PC-9 (cell line): Measurements from ENCODE around the gene IL10RB.

ENCODE experiments used
- EZH2 ChIP-seq: fragments of 200-600 bp; sonication (generic); IDR thresholded peaks from 2 replicates; pipeline ENCODE4 v1.8.0; 2017; ENCODE audit warnings: antibody characterized with exemption, low read depth
- TF ChIP-seq, protein P1 (sequence below): fragments of 200-600 bp; sonication (generic); conservative IDR thresholded peaks from 2 replicates; pipeline ENCODE4 v1.6.1; 2017; ENCODE audit warnings: mixed run types, antibody characterized with exemption, mild to moderate bottlenecking, moderate library complexity

DNA sequence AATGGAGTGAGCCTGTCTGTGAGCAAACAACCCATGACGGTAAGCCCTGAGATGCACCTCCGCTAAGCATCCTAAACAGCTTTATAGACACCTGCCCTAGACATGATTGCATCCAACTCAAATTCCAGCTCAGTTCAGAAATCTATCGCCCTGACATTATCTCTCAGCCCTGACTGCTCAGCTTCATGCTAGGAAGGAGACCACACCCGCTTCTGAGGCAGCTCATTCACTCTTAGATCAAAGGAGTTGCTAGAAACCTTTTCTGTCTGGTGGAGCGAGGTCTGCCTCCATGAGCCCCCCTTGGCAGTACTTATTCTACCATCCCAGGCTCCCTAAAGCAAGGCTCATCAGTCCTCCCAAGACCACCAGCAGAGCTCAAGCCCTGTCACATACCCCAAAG lies 17.0 kb downstream of the IL10RB start:
- TF ChIP-seq, protein P1, sequence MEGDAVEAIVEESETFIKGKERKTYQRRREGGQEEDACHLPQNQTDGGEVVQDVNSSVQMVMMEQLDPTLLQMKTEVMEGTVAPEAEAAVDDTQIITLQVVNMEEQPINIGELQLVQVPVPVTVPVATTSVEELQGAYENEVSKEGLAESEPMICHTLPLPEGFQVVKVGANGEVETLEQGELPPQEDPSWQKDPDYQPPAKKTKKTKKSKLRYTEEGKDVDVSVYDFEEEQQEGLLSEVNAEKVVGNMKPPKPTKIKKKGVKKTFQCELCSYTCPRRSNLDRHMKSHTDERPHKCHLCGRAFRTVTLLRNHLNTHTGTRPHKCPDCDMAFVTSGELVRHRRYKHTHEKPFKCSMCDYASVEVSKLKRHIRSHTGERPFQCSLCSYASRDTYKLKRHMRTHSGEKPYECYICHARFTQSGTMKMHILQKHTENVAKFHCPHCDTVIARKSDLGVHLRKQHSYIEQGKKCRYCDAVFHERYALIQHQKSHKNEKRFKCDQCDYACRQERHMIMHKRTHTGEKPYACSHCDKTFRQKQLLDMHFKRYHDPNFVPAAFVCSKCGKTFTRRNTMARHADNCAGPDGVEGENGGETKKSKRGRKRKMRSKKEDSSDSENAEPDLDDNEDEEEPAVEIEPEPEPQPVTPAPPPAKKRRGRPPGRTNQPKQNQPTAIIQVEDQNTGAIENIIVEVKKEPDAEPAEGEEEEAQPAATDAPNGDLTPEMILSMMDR = no peak
- TF ChIP-seq EZH2 = no peak
